Activated CD8-positive, alpha-beta memory T cell treated with anti-CD3 and anti-CD28 coated beads, Interleukin-2, amount 10 ng/mL, durations not matched to agents 7 days and 5 days (primary cell): Measurements from ENCODE around the gene LRMDA. TPM values are rescaled to one million over a fixed set of nuclear protein-coding genes. Genes with fewer than 3 reads are reported as not detected.

ENCODE experiments used
- ATAC-seq: fragments of 150-1000 bp; cut with Tn5 transposase; one replicate; pipeline ENCODE4 v1.10.0; 2021; ENCODE audit warnings: moderate library complexity
- CTCF ChIA-PET: fragments of 350-600 bp; sonication (Branson Sonifier 250); formaldehyde crosslinking; loops from one replicate; lab custom pipeline; 2021; ENCODE audit warnings: antibody characterized with exemption; lab: Charles Lee
- DNase-seq: peaks from one replicate; pipeline ENCODE4 v3.0.0-alpha.2; 2020
- H3K27ac Mint-ChIP-seq: one replicate; pipeline ENCODE4 v1.8.0; 2021; ENCODE audit warnings: mild to moderate bottlenecking, mixed read lengths
- H3K27me3 Mint-ChIP-seq: one replicate; pipeline ENCODE4 v1.8.0; 2021; ENCODE audit warnings: mixed read lengths
- H3K36me3 Mint-ChIP-seq: one replicate; pipeline ENCODE4 v1.8.0; 2021; ENCODE audit warnings: mild to moderate bottlenecking, mixed read lengths
- H3K4me1 Mint-ChIP-seq: one replicate; pipeline ENCODE4 v1.8.0; 2021; ENCODE audit warnings: mixed read lengths
- H3K4me3 Mint-ChIP-seq: one replicate; pipeline ENCODE4 v1.8.0; 2021; ENCODE audit warnings: mild to moderate bottlenecking, moderate library complexity, mixed read lengths
- H3K9me3 Mint-ChIP-seq: one replicate; pipeline ENCODE4 v1.8.0; 2022; ENCODE audit warnings: low read depth, mixed read lengths
- total RNA-seq, 2 experiments: library from RNA; stranded (reverse); gene quantifications; one replicate each; pipeline ENCODE4 v1.2.3, GENCODE V29; 2021

Gene LRMDA
- total RNA-seq, 2 experiments from 2014 or later = not detected

GRCh38 chr10:76015245-76015644 is 583.8 kb downstream of the LRMDA start:
- Mint-ChIP-seq H3K4me3 (no peak overlapping the region), H3K36me3 (no peaks in the 10 kb centered on the region), H3K27ac (no peak overlapping the region), H3K27me3 (no peaks in the 10 kb centered on the region), H3K9me3 (no peaks in the 10 kb centered on the region), H3K4me1 (no peaks in the 10 kb centered on the region)
- CTCF ChIA-PET = no interaction called here
- ATAC-seq (no peak), DNase-seq (no peak)

- ATAC-seq (no peak), DNase-seq (no peak)
- H3K27ac Mint-ChIP-seq = no peak overlapping the region
- no peaks in the 10 kb centered on the region for H3K9me3 Mint-ChIP-seq
- H3K27me3 Mint-ChIP-seq = no peaks in the 10 kb centered on the region
- CTCF ChIA-PET = no interaction called here
- H3K4me1 Mint-ChIP-seq = no peaks in the 10 kb centered on the region
- H3K4me3 Mint-ChIP-seq = no peak overlapping the region
- H3K36me3 Mint-ChIP-seq = no peaks in the 10 kb centered on the region
Observed at GRCh38 chr10:76017026-76017732, 585.8 kb downstream of the LRMDA start.

GRCh38 chr10:76017733-76018433 is 586.5 kb downstream of the LRMDA start:
- Mint-ChIP-seq H3K4me3 (no peak overlapping the region), H3K36me3 (no peaks in the 10 kb centered on the region), H3K9me3 (no peaks in the 10 kb centered on the region), H3K27me3 (no peaks in the 10 kb centered on the region), H3K4me1 (no peaks in the 10 kb centered on the region), H3K27ac (no peak overlapping the region)
- ATAC-seq (no peak), DNase-seq (no peak)
- CTCF ChIA-PET = no interaction called here

- ATAC-seq = no peak
Observed at GRCh38 chr10:76020630-76021029, 589.2 kb downstream of the LRMDA start.

GRCh38 chr10:76021398-76021797 is 590.0 kb downstream of the LRMDA start:
- H3K9me3 Mint-ChIP-seq = no peaks in the 10 kb centered on the region
- no peaks in the 10 kb centered on the region for H3K4me1 Mint-ChIP-seq
- no peak overlapping the region for H3K27ac Mint-ChIP-seq
- no peak for DNase-seq
- no peaks in the 10 kb centered on the region for H3K36me3 Mint-ChIP-seq
- CTCF ChIA-PET = no interaction called here
- H3K27me3 Mint-ChIP-seq = no peaks in the 10 kb centered on the region
- ATAC-seq = no peak
- H3K4me3 Mint-ChIP-seq = no peak overlapping the region

More at GRCh38 chr10:76020630-76021029, 589.2 kb downstream of the LRMDA start:
- no peak for DNase-seq
- H3K9me3 Mint-ChIP-seq = no peaks in the 10 kb centered on the region
- no peak overlapping the region for H3K4me3 Mint-ChIP-seq
- H3K27me3 Mint-ChIP-seq = no peaks in the 10 kb centered on the region
- CTCF ChIA-PET = no interaction called here
- H3K36me3 Mint-ChIP-seq = no peaks in the 10 kb centered on the region
- H3K27ac Mint-ChIP-seq = no peak overlapping the region
- no peaks in the 10 kb centered on the region for H3K4me1 Mint-ChIP-seq

GRCh38 chr10:76022366-76022765 is 590.9 kb downstream of the LRMDA start:
- Mint-ChIP-seq H3K27me3 (no peaks in the 10 kb centered on the region), H3K4me3 (no peak overlapping the region)
- CTCF ChIA-PET = no interaction called here

GRCh38 chr10:76023007-76023406 is 591.6 kb downstream of the LRMDA start:
- Mint-ChIP-seq H3K9me3 (no peaks in the 10 kb centered on the region), H3K4me1 (no peaks in the 10 kb centered on the region), H3K36me3 (no peaks in the 10 kb centered on the region), H3K27ac (no peak overlapping the region), H3K4me3 (no peak overlapping the region), H3K27me3 (no peaks in the 10 kb centered on the region)
- no peak for ATAC-seq
- DNase-seq = no peak
- CTCF ChIA-PET = no interaction called here

More at GRCh38 chr10:76022366-76022765, 590.9 kb downstream of the LRMDA start:
- ATAC-seq = no peak
- Mint-ChIP-seq H3K4me1 (no peaks in the 10 kb centered on the region), H3K9me3 (no peaks in the 10 kb centered on the region), H3K36me3 (no peaks in the 10 kb centered on the region), H3K27ac (no peak overlapping the region)
- DNase-seq = no peak

- no peak for DNase-seq
- no peaks in the 10 kb centered on the region for H3K4me1 Mint-ChIP-seq
- no peak overlapping the region for H3K27ac Mint-ChIP-seq
- no peaks in the 10 kb centered on the region for H3K36me3 Mint-ChIP-seq
- ATAC-seq = no peak
- no peaks in the 10 kb centered on the region for H3K9me3 Mint-ChIP-seq
- H3K4me3 Mint-ChIP-seq = no peak overlapping the region
- CTCF ChIA-PET = no interaction called here
- no peaks in the 10 kb centered on the region for H3K27me3 Mint-ChIP-seq
Observed at GRCh38 chr10:76024460-76025123, 593.2 kb downstream of the LRMDA start.

GRCh38 chr10:76025124-76025477 is 593.7 kb downstream of the LRMDA start:
- no peak for DNase-seq
- Mint-ChIP-seq H3K4me3 (no peak overlapping the region), H3K36me3 (no peaks in the 10 kb centered on the region), H3K27ac (no peak overlapping the region), H3K27me3 (no peaks in the 10 kb centered on the region), H3K4me1 (no peaks in the 10 kb centered on the region), H3K9me3 (no peaks in the 10 kb centered on the region)
- no peak for ATAC-seq
- CTCF ChIA-PET = no interaction called here

GRCh38 chr10:76026176-76026771 is 594.9 kb downstream of the LRMDA start:
- H3K27ac Mint-ChIP-seq = no peak overlapping the region
- DNase-seq (no peak), ATAC-seq (no peak)
- H3K9me3 Mint-ChIP-seq = no peaks in the 10 kb centered on the region
- no peaks in the 10 kb centered on the region for H3K4me1 Mint-ChIP-seq
- no peaks in the 10 kb centered on the region for H3K36me3 Mint-ChIP-seq
- CTCF ChIA-PET = no interaction called here
- H3K27me3 Mint-ChIP-seq = no peaks in the 10 kb centered on the region
- H3K4me3 Mint-ChIP-seq = no peak overlapping the region

GRCh38 chr10:76026905-76027304 is 595.5 kb downstream of the LRMDA start:
- H3K36me3 Mint-ChIP-seq = no peaks in the 10 kb centered on the region
- H3K27ac Mint-ChIP-seq = no peak overlapping the region
- H3K4me1 Mint-ChIP-seq = no peaks in the 10 kb centered on the region
- DNase-seq (no peak), ATAC-seq (no peak)
- H3K27me3 Mint-ChIP-seq = no peaks in the 10 kb centered on the region
- no peak overlapping the region for H3K4me3 Mint-ChIP-seq
- H3K9me3 Mint-ChIP-seq = no peaks in the 10 kb centered on the region
- CTCF ChIA-PET = no interaction called here

- ATAC-seq = no peak
- Mint-ChIP-seq H3K4me1 (no peaks in the 10 kb centered on the region), H3K9me3 (no peaks in the 10 kb centered on the region), H3K36me3 (no peaks in the 10 kb centered on the region), H3K27ac (no peak overlapping the region), H3K27me3 (no peaks in the 10 kb centered on the region), H3K4me3 (no peak overlapping the region)
- no peak for DNase-seq
- CTCF ChIA-PET = no interaction called here
Observed at GRCh38 chr10:76029782-76030181, 598.4 kb downstream of the LRMDA start.

- ATAC-seq (no peak), DNase-seq (no peak)
- Mint-ChIP-seq H3K4me3 (no peak overlapping the region), H3K9me3 (no peaks in the 10 kb centered on the region), H3K27me3 (no peaks in the 10 kb centered on the region), H3K4me1 (no peaks in the 10 kb centered on the region), H3K27ac (no peak overlapping the region), H3K36me3 (no peaks in the 10 kb centered on the region)
- CTCF ChIA-PET = no interaction called here
Observed at GRCh38 chr10:76031099-76031498, 599.7 kb downstream of the LRMDA start.
